Liver (tissue), 3 donors: ENCODE data around the gene EFCAB12.

Experiments
- EGR1 ChIP-seq, 2 donors: IDR thresholded peaks; 2 replicates each; pipeline ENCODE4 v1.6.1; 2016 to 2018; ENCODE audit warnings: antibody characterized with exemption in 2 of 2, low read depth in 2 of 2
- JUND ChIP-seq, 2 donors: IDR thresholded peaks; 2 replicates each; pipeline ENCODE4 v1.6.1; 2016; ENCODE audit warnings: antibody characterized with exemption in 2 of 2
- NR2F2 ChIP-seq: IDR thresholded peaks from 2 replicates; pipeline ENCODE4 v1.6.1; 2016; ENCODE audit warnings: antibody characterized with exemption
- RAD21 ChIP-seq, 2 donors: IDR thresholded peaks; 2 replicates each; pipeline ENCODE4 v1.6.1; 2016; ENCODE audit warnings: antibody characterized with exemption in 2 of 2, mild to moderate bottlenecking in 2 of 2
- REST ChIP-seq: IDR thresholded peaks from 2 replicates; pipeline ENCODE4 v1.6.1; 2016; ENCODE audit warnings: antibody characterized with exemption, mild to moderate bottlenecking
- RXRA ChIP-seq, 2 donors: IDR thresholded peaks; 2 replicates each; pipeline ENCODE4 v1.6.1; 2017 to 2018; ENCODE audit warnings: antibody characterized with exemption in 2 of 2, mild to moderate bottlenecking in 1 of 2
- SP1 ChIP-seq: IDR thresholded peaks from 2 replicates; pipeline ENCODE4 v1.6.1; 2018; ENCODE audit warnings: antibody characterized with exemption, mild to moderate bottlenecking
- TAF1 ChIP-seq: conservative IDR thresholded peaks from 2 replicates; pipeline ENCODE4 v1.6.1; 2016; ENCODE audit warnings: antibody characterized with exemption, mild to moderate bottlenecking
- TF ChIP-seq, protein P1 (sequence below): IDR thresholded peaks from 2 replicates; pipeline ENCODE4 v1.6.1; 2016; ENCODE audit warnings: antibody characterized with exemption
- TF ChIP-seq, protein P2 (sequence below): fragments of 150-350 bp; IDR thresholded peaks from 2 replicates; pipeline ENCODE4 v1.5.1; 2017; ENCODE audit warnings: improper control_type of control experiment, low read depth, low read length; ENCODE audit not compliant: missing input control
- donor health status: healthy.
- donor health status: healthy.

DNA sequence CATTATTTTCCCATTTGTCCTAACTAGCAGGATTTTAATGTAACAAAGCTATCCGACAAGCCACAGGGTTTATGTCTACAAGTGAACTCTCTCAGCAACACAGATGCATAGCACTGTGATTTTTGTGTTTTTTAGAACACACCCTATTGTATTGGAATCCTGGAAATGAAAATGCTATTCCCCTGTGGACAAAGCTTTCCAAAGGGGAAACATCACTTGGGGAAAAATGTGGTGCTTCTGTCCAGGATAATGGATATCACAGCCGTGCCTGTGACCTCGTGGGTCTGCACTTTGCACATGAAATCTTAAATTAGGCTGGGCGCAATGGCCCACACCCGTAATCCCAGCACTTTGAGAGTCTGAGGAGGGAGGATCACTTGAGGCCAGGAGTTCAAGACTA is 60.6 kb downstream of the EFCAB12 start:
- TF ChIP-seq, protein P1, sequence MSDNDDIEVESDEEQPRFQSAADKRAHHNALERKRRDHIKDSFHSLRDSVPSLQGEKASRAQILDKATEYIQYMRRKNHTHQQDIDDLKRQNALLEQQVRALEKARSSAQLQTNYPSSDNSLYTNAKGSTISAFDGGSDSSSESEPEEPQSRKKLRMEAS = no peak
- TF ChIP-seq, protein P2, sequence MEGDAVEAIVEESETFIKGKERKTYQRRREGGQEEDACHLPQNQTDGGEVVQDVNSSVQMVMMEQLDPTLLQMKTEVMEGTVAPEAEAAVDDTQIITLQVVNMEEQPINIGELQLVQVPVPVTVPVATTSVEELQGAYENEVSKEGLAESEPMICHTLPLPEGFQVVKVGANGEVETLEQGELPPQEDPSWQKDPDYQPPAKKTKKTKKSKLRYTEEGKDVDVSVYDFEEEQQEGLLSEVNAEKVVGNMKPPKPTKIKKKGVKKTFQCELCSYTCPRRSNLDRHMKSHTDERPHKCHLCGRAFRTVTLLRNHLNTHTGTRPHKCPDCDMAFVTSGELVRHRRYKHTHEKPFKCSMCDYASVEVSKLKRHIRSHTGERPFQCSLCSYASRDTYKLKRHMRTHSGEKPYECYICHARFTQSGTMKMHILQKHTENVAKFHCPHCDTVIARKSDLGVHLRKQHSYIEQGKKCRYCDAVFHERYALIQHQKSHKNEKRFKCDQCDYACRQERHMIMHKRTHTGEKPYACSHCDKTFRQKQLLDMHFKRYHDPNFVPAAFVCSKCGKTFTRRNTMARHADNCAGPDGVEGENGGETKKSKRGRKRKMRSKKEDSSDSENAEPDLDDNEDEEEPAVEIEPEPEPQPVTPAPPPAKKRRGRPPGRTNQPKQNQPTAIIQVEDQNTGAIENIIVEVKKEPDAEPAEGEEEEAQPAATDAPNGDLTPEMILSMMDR = no peak
- no peak for TF ChIP-seq RAD21 (IDR thresholded peaks at IDR 0.05)
- no peak for TF ChIP-seq REST
- no peak for TF ChIP-seq TAF1
- no peak for TF ChIP-seq JUND (IDR thresholded peaks at IDR 0.05)
- TF ChIP-seq NR2F2 = no peak
- TF ChIP-seq RXRA (IDR thresholded peaks at IDR 0.05) = no peak
- no peak for TF ChIP-seq SP1
- TF ChIP-seq EGR1 (IDR thresholded peaks at IDR 0.05; ENCODE audit: low read depth in 2 of 2) = no peak
